Fibroblast of skin of left quadriceps (primary cell): Measurements from ENCODE around the gene SNTB2.
"Not testable (repeated sequence)": the region's sequence is repeated elsewhere in the genome, so short reads cannot be mapped to it uniquely, and the experiment has no call there.

Experiments
- DNase-seq, 2 experiments: peaks; one replicate each; pipeline ENCODE4 v3.0.0-alpha.2; 2013; ENCODE audit warnings: low read depth in 2 of 2

SNTB2 gene

DNA sequence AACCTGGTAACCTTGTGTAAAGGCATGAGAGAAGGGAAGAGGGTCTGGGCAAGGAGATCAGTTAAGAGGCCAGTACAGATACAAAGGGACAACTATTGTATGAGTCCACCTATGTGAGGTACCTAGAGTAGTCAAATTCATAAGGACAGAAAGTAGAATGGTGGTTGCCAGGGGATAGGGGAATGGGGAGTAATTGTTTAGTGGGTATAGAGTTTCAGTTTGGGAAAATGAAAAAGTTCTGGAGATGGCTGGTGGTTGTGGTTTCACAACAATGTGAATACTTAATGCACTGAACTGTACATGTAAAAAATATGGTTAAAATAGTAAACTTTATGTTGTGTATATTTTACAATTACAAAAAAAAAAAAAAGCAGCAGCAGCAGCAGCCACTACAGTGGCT is 49.4 kb downstream of the SNTB2 start:
- no peak for DNase-seq

DNA sequence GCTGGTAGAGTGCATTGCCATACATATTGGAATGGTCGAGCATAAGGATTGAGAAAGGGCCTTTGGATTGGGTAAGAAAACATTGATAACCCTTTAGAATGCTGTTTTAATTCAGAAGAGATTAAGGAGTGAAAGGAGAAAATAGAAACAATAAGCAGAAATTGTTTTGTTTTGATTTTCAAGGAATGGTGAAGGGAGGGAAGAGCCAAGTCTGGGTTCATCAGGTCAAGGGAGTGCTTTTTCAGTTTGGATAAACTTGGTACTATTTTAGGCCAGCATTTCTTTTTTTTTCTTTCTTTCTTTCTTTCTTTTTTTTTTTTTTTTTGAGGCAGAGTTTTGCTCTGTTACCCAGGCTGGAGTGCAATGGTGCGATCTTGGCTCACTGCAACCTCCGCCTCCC is 50.3 kb downstream of the SNTB2 start:
- DNase-seq: no peak

DNA sequence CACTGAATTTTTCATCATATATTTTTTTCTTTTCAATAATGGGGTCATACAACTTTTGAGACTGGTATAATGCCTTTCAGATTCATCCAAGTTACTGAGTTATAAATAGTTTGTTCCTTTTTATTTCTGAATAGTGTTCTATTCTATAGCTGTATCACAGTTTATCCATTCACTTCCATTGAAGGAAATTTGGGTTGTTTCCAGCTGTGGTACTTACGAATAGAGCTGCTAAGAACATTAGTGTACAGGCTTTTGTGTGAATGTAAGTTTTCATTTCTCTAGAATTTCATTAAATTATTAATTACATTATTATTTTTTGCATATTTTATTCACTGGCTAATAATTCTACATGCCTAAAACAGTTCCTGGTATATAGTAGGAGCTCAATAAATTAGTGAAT is 52.9 kb downstream of the SNTB2 start:
- no peak for DNase-seq

GRCh38 chr16:69240331-69240730 is 53.4 kb downstream of the SNTB2 start:
- no peak for DNase-seq

- no peak for DNase-seq
Observed at GRCh38 chr16:69241926-69242325, 55.0 kb downstream of the SNTB2 start.

DNA sequence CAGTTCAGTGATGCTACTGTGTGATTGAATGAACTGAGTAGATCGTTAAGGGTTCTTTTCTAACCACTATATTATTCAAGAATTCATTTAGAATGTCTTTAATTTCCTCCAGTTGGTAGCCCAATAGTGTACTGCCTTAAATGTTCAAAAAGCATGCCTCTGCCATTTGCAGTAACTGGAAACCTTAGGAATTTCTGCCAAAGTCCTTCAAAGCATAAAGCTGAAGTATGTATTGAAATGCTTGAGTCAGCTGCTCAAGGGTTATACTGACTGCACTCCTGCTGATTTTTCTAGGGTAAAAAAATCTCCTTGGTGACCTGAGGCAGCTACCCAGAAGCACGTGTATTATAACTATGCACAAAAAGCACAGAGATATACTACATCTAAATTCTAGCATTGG is 56.5 kb downstream of the SNTB2 start:
- peak; percentile 78 to 79 for DNase-seq

DNA sequence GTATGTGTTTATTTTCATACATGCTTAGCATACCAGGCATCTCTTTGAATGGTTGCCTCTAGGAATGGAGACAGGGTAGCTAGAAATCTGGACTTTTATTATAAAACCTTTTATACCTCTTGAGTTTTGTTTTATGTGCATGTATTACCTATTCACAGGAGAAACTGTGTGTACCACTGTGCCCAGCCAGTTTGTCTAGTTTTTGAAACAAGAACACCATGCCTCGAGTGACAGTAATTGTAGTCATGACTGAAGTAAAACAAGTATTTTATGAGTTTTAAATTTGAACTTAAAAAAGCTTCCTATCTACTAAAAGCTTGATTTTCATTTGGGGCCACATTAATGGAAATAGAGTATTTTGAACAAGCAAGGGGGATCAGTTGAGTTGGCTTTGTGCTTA is 57.4 kb downstream of the SNTB2 start:
- no peak for DNase-seq

DNA sequence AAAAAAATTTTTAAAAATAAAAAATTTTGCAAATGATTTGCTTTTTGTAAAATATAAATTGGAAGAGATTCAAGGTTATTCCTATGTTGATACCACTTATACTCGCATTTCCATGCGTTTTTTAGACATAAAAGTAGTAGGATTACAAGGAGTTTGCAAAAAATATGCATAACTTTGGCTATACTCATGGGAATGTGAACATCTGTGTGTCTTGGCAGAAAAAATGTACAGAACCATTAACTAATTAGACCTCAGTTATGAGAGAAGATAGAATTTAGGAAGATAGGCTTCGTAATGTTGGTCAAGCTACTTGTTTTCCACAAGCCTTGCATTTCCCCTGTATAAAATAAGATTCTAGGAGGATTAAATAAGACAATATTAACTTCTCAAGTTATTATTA is 63.1 kb downstream of the SNTB2 start:
- DNase-seq: peak in 1 of 2 experiments; percentile 41

- DNase-seq: no peak
Observed at GRCh38 chr16:69253870-69254341, 66.9 kb downstream of the SNTB2 start.

GRCh38 chr16:69259428-69259764 is 72.4 kb downstream of the SNTB2 start:
- DNase-seq: not testable (repeated sequence)

GRCh38 chr16:69260019-69260418 is 73.1 kb downstream of the SNTB2 start:
- no peak for DNase-seq

DNA sequence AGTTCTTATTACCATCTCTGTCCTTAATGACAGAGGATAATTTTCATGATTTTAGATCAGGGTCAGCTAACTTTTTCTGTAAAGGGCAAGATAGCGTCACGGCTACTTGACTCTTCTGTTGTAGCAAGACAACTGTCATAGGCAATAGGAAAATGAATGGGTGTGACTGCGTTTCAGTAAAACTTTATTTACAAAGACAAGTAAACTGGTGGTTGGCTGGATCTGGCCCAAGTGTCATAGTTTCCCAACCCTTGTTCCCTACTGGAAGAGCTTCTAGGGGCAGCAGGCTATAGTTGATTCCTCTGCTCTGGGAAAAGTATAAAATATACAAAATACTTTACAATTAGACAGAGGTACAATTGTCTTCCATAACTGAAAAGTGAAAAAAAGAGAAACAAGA is 73.5 kb downstream of the SNTB2 start:
- DNase-seq: no peak

DNA sequence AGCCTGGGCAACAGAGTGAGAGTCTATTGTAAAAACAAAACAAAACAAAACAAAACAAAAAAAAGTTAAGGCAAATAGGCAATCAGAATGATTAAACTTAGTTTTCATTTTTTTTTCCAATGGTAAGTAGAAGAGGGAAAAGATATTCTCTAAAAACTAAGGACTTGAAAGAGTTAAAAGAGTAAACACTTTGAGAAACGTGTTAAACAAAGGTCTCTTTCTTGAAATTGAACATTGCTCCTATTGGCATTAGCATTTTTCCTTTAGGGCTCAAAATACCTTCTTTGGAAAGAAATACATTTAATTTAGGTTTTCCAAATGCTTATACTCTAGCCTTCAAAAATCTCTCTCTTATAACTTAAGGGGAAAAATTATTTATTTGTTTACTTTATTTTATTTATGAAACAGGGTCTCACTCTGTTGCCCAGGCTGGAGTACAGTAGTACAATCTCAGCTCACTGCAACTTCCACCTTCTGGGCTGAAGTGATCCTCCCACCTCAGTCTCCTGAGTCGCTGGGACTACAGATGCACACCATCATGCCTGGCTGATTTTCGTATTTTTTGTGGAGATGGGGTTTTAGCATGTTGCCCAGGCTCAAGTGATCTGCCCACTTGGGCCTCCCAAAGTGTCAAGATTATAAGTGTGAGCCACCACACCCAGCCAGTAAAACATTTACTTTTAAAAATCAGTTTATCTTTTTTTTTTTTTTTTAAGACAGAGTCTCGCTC is 79.5 kb downstream of the SNTB2 start:
- DNase-seq: no peak

GRCh38 chr16:69267633-69268032 is 80.7 kb downstream of the SNTB2 start:
- no peak for DNase-seq

DNA sequence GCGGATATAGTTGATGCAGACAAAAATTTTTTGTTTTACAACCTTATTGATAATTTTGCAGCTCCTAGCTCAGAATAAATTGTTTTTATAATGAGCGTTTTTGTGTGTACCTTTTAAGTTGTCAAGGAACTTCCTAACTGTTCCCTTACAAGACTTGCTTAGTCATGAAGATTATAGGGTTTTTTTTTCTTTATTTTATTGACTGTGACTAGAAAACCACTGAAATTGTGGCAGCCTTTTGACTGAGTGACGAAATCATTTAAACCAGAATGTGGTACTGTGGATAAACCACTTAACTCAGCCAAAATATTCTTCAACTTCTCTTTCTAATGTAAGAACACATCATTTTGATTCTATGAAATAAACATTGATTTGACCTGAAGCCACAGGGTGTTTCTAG is 83.4 kb downstream of the SNTB2 start:
- DNase-seq: no peak

- DNase-seq: no peak
Observed at GRCh38 chr16:69270831-69271230, 83.9 kb downstream of the SNTB2 start.

DNA sequence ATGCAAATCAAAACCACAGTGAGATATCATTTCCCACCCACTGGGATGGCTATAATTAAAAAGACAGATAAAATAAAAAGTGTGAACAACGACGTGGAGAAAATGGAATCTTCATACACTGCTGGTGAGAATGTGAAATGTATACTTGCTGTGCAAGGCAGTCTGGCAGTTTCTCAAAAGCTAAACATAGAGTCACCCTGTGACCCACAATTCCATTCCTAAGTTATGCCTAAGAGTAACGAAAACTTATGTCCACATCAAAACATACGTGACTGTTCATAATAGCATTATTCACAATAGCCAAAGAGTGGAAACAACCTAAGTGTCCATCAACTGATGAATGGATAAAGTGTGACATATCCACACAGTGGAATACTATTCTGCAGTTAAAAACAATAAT is 86.0 kb downstream of the SNTB2 start:
- DNase-seq: no peak

DNA sequence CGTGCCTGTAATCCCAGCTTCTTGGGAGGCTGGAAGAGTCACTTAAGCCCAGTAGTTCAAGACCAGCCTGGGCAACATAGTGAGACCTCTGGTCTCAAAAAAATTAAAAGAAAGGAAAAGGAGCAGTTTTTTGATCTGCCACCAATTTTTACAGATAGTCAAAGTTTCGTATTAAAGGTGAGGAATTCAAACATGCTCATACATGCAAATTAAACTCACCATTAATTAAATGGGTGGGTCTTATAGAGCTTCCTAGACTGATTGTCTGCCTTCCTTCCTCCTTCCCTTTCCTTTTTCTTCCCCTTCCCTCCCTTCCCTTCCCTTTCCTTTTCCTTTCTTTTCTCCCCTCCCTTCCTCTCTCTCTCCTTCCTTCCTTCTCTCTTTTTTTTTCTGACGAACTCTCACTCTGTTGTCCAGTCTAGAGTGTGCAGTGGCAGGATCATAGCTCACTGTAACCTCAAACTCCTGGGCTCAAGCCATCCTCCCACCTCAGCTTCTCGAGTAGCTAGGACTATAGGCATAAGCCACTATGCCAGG is 87.8 kb downstream of the SNTB2 start:
- DNase-seq: no peak

DNA sequence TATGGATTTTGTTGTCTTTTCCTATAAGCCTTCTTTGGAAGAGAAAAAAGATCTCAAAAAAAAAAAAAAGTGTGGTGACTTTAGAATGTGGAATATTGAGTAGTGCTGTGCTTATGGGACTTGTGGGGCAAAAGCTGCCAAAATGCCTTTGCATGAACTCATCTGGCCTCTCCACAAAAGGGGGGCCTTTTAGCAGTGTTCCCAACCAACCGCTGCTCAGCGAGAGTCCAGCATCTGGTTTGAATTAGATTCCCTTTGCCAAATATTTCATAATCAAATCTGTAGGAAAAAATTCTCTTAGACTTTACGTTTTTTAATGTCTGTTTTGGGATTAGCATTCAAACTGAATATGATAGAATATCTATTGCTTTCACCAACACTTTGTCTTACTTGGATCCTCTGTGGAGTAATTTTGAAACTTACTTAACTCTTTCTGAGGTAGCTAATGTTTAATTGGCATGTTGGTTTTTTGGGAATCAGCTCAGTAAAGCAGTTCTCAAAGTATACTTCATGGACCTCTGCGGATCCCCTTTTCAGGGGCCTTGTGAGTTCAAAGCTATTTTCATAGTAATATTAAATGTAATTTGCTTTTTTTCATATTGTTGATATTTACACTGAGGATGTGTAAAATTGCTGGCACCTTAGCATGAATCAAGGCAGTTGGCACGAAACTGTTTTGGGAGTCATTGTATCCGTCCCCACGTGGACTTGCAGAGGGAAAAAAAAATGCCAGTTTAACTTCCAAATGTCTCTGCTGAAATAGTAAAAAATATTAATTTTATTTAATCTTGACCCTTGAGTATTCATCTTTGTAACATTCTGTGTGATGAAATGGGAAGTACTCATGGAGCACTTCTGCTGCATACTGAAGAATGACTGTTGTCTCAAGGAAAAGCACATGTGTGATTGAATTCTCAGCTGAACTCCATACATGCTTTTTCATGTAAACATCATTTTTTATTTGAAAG is 89.5 kb downstream of the SNTB2 start:
- DNase-seq: peak; percentile 98 to 99

GRCh38 chr16:69277413-69277812 is 90.4 kb downstream of the SNTB2 start:
- peak; percentile 63 to 71 for DNase-seq

- no peak for DNase-seq
Observed at GRCh38 chr16:69283851-69284250, 96.9 kb downstream of the SNTB2 start.

DNA sequence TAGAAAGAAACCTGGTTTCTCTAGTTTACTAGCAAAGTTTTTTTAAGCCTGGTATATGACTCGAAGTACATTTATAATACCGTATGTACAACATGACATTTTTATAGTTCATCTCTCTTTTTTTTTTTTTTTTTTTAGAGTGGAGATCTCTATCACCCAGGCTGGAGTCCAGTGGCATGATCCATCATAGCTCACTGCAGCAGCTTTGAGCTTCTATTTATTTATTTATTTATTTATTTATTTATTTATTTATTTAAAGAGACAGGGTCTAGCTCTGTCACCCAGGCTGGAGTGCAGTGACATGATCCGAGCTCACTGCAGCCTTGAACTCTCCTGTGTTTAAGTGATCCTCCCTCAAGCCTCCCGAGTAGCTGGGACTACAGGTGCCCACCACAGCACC is 98.3 kb downstream of the SNTB2 start:
- DNase-seq: no peak
